K562 (cell line): ENCODE results near the gene CHGA.

Experiments
- CBX8 ChIP-seq: fragments of 200-600 bp; sonication (generic); IDR thresholded peaks from 2 replicates; pipeline ENCODE4 v1.6.1; 2012; ENCODE audit warnings: borderline replicate concordance, mixed run types, low read depth, mild to moderate bottlenecking, moderate library complexity, mixed read lengths, low read length, control low read depth, inconsistent platforms; ENCODE audit not compliant: poor library complexity, severe bottlenecking; ENCODE audit errors: extremely low read depth
- NCOA4 ChIP-seq: fragments of 450-650 bp; IDR thresholded peaks from 2 replicates; pipeline ENCODE4 v1.6.1; 2018; ENCODE audit warnings: mild to moderate bottlenecking; ENCODE audit not compliant: partially characterized antibody
- UBTF ChIP-seq, 2 experiments: IDR thresholded peaks; 2 replicates each; pipeline ENCODE4 v1.6.1; 2012; ENCODE audit warnings: improper control_type of control experiment in 2 of 2, low read depth in 2 of 2, low read length in 2 of 2, borderline replicate concordance in 1 of 2
- ZNF224 ChIP-seq: sonication (generic); formaldehyde crosslinking; IDR thresholded peaks from 2 replicates; pipeline ENCODE4 v1.8.0; 2022; ENCODE audit warnings: mild to moderate bottlenecking, missing genetic modification reagents
- ZNF830 ChIP-seq: fragments of 250-450 bp; sonication (Bioruptor Pico); IDR thresholded peaks from 2 replicates; pipeline ENCODE4 v1.5.0; 2021; ENCODE audit warnings: mild to moderate bottlenecking
- TF ChIP-seq, protein P1 (sequence below): sonication (generic); formaldehyde crosslinking; IDR thresholded peaks from 2 replicates; pipeline ENCODE4 v1.9.0; 2022; ENCODE audit warnings: mild to moderate bottlenecking, missing genetic modification reagents
- TF ChIP-seq, protein P2 (sequence below): fragments of 200-400 bp; formaldehyde crosslinking; IDR thresholded peaks from 2 replicates; pipeline ENCODE4 v1.6.1; 2017; ENCODE audit warnings: mild to moderate bottlenecking, low read depth, low read length, moderate library complexity
- TF ChIP-seq, protein P3 (sequence below): sonication (generic); formaldehyde crosslinking; IDR thresholded peaks from 2 replicates; pipeline ENCODE4 v1.8.1; 2022; ENCODE audit warnings: missing genetic modification reagents

DNA sequence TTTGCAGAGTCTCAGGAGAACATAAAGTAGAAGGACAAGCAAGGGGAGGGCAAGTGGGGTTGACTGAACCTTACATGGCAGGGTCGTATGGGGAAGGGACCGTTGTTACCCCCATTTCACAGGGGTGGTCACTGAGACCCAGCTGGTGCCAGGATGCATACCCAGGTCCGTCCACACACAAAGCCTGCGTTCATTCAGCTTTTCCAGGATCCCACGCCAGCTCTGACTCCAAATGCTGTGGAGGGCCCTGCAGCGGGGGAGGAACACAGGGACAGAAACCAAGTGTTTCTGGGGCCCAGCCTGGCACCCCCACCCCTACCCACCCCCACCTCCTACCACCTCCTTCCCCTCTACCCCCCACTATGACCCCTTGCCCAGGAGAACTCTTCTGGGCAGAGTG lies 16.5 kb upstream of the CHGA start:
- TF ChIP-seq, protein P1, sequence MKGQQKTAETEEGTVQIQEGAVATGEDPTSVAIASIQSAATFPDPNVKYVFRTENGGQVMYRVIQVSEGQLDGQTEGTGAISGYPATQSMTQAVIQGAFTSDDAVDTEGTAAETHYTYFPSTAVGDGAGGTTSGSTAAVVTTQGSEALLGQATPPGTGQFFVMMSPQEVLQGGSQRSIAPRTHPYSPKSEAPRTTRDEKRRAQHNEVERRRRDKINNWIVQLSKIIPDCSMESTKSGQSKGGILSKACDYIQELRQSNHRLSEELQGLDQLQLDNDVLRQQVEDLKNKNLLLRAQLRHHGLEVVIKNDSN (CRISPR knock-in tag) = no peak
- TF ChIP-seq UBTF (IDR thresholded peaks at IDR 0.05; ENCODE audit: borderline replicate concordance in 1 of 2, low read depth in 2 of 2, low read length in 2 of 2) = no peak
- no peak for TF ChIP-seq ZNF224 (CRISPR knock-in tag)
- TF ChIP-seq, protein P2, sequence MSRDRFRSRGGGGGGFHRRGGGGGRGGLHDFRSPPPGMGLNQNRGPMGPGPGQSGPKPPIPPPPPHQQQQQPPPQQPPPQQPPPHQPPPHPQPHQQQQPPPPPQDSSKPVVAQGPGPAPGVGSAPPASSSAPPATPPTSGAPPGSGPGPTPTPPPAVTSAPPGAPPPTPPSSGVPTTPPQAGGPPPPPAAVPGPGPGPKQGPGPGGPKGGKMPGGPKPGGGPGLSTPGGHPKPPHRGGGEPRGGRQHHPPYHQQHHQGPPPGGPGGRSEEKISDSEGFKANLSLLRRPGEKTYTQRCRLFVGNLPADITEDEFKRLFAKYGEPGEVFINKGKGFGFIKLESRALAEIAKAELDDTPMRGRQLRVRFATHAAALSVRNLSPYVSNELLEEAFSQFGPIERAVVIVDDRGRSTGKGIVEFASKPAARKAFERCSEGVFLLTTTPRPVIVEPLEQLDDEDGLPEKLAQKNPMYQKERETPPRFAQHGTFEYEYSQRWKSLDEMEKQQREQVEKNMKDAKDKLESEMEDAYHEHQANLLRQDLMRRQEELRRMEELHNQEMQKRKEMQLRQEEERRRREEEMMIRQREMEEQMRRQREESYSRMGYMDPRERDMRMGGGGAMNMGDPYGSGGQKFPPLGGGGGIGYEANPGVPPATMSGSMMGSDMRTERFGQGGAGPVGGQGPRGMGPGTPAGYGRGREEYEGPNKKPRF = no peak
- no peak for TF ChIP-seq NCOA4
- TF ChIP-seq CBX8 = no peak
- TF ChIP-seq, protein P3, sequence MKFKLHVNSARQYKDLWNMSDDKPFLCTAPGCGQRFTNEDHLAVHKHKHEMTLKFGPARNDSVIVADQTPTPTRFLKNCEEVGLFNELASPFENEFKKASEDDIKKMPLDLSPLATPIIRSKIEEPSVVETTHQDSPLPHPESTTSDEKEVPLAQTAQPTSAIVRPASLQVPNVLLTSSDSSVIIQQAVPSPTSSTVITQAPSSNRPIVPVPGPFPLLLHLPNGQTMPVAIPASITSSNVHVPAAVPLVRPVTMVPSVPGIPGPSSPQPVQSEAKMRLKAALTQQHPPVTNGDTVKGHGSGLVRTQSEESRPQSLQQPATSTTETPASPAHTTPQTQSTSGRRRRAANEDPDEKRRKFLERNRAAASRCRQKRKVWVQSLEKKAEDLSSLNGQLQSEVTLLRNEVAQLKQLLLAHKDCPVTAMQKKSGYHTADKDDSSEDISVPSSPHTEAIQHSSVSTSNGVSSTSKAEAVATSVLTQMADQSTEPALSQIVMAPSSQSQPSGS (CRISPR knock-in tag) = no peak
- no peak for TF ChIP-seq ZNF830 (CRISPR knock-in tag)
